Measurements from ENCODE around the gene TRPM7. TPM values are rescaled to one million over a fixed set of nuclear protein-coding genes. Genes with fewer than 3 reads are reported as not detected.

The TRPM7 gene
- total and polyA plus RNA-seq, 2 of the 13 experiments (the other 11 are each of a cell fraction or from before 2014, with no cell fraction given), result 11.0 to 36.0 TPM

DNA sequence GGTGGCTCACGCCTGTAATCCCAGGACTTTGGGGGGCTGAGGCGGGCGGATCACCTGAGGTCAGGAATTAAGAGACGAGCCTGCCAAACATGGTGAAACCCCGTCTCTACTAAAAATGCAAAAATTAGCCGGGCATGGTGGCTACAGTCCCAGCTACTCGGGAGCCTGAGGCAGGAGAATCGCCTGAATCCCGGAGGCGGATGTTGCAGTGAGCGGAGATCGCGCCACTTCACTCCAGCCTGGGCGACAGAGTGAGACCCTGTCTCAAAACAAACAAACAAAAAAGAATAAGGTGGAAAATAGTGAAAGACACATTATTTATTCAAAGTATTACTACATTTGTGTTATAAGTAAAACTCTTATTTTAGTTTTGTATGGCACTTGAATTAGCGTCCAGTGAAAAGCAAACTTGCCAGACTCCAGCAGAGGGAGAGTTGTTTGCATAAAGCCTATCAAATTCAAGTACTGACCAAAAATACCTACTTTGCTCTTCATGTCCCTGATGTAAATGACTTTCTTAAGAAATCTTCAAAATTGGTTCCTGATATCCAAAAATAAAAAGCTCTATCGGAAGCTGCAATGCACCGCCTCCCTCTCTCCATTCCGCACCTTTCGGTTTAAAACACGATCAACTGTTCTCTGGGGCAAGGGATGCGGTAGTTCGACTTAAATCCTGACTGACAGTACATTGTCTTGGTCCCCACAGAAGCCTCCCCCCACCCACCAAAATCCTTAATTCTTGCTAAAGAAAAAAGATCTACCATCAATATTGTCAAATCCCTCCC lies 1.2 kb downstream of the TRPM7 start (continued):
- TF ChIP-seq SRF (IDR thresholded peaks at IDR 0.05; ENCODE audit: low read depth, low read length), result no peak
- no peak for TF ChIP-seq PHF20 (CRISPR knock-in tag; IDR thresholded peaks at IDR 0.05)
- TF ChIP-seq HHEX (CRISPR knock-in tag; IDR thresholded peaks at IDR 0.05), result no peak
- TF ChIP-seq ZNF761 (CRISPR knock-in tag; conservative IDR thresholded peaks at IDR 0.05), result no peak
- no peak for TF ChIP-seq FOXJ3 (CRISPR knock-in tag; IDR thresholded peaks at IDR 0.05; ENCODE audit: borderline replicate concordance)
- TF ChIP-seq GFI1 (CRISPR knock-in tag; IDR thresholded peaks at IDR 0.05; ENCODE audit: borderline replicate concordance), result no peak
- TF ChIP-seq FOXP1 (IDR thresholded peaks at IDR 0.05), result no peak
- no peak for TF ChIP-seq FOXP1 (CRISPR knock-in tag; IDR thresholded peaks at IDR 0.05)
- TF ChIP-seq NFIC (IDR thresholded peaks at IDR 0.05; ENCODE audit: low read length), result no peak
- TF ChIP-seq TAF15 (IDR thresholded peaks at IDR 0.05; ENCODE audit: low read depth, low read length, poor library complexity, severe bottlenecking), result no peak
- TF ChIP-seq JUN (CRISPR knock-in tag; IDR thresholded peaks at IDR 0.05), result no peak
- no peak for TF ChIP-seq ZNF660 (CRISPR knock-in tag; IDR thresholded peaks at IDR 0.05; ENCODE audit: borderline replicate concordance, low read depth)
- TF ChIP-seq HDAC1 (CRISPR knock-in tag; IDR thresholded peaks at IDR 0.05), result no peak
- no peak for TF ChIP-seq REST (IDR thresholded peaks at IDR 0.05; ENCODE audit: borderline replicate concordance in 1 of 2, low read depth in 1 of 2, low read length in 2 of 2)
- TF ChIP-seq FOXC1 (CRISPR knock-in tag; IDR thresholded peaks at IDR 0.05; ENCODE audit: borderline replicate concordance), result no peak
- TF ChIP-seq, protein P1, sequence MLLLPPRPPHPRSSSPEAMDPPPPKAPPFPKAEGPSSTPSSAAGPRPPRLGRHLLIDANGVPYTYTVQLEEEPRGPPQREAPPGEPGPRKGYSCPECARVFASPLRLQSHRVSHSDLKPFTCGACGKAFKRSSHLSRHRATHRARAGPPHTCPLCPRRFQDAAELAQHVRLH (CRISPR knock-in tag; IDR thresholded peaks at IDR 0.05; ENCODE audit: borderline replicate concordance, low read depth), result no peak
- TF ChIP-seq RELA (CRISPR knock-in tag; IDR thresholded peaks at IDR 0.05), result no peak
- no peak for TF ChIP-seq ZNF124 (CRISPR knock-in tag; IDR thresholded peaks at IDR 0.05)
- TF ChIP-seq MED8 (CRISPR knock-in tag; IDR thresholded peaks at IDR 0.05; ENCODE audit: insufficient replicate concordance), result no peak
- TF ChIP-seq, protein P2, sequence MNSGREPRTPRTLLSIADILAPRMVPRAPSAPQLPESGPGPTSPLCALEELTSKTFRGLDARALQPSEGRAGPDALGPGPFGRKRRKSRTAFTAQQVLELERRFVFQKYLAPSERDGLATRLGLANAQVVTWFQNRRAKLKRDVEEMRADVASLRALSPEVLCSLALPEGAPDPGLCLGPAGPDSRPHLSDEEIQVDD (CRISPR knock-in tag; IDR thresholded peaks at IDR 0.05; ENCODE audit: borderline replicate concordance), result no peak
- TF ChIP-seq, protein P3, sequence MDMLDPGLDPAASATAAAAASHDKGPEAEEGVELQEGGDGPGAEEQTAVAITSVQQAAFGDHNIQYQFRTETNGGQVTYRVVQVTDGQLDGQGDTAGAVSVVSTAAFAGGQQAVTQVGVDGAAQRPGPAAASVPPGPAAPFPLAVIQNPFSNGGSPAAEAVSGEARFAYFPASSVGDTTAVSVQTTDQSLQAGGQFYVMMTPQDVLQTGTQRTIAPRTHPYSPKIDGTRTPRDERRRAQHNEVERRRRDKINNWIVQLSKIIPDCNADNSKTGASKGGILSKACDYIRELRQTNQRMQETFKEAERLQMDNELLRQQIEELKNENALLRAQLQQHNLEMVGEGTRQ (IDR thresholded peaks at IDR 0.05; ENCODE audit: low read depth, low read length), result no peak
- TF ChIP-seq, protein P3 (CRISPR knock-in tag; IDR thresholded peaks at IDR 0.05; ENCODE audit: borderline replicate concordance), result 0 out of 2 replicates have a peak, but pooled peaks have one; percentile 8
